Measurements from ENCODE around the gene DOCK2.

DNA sequence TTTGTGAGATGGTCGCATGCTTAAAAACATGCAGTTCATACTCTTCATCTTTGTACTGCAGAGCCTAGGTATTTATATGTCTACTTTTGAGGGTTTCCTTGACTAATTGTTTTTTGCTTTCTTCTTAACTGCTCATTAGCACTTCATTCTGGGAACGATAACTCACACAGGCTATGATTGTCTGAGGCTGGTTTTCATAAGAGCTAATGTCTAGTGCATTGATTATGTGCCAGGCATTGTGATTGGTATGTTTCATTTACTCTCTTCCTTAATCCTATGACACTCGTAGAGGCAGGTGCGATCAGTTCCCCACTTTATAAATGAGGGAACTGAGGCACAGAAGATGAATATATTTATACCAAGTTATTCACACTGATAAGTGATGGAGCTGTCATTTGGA lies 249.6 kb downstream of the DOCK2 start:
- TF ChIP-seq EP300 (IDR thresholded peaks at IDR 0.05) (no peak), POLR2A (IDR thresholded peaks at IDR 0.05) (no peak), POLR2AphosphoS5 (IDR thresholded peaks at IDR 0.05) (no peak)
- TF ChIP-seq, protein P1, sequence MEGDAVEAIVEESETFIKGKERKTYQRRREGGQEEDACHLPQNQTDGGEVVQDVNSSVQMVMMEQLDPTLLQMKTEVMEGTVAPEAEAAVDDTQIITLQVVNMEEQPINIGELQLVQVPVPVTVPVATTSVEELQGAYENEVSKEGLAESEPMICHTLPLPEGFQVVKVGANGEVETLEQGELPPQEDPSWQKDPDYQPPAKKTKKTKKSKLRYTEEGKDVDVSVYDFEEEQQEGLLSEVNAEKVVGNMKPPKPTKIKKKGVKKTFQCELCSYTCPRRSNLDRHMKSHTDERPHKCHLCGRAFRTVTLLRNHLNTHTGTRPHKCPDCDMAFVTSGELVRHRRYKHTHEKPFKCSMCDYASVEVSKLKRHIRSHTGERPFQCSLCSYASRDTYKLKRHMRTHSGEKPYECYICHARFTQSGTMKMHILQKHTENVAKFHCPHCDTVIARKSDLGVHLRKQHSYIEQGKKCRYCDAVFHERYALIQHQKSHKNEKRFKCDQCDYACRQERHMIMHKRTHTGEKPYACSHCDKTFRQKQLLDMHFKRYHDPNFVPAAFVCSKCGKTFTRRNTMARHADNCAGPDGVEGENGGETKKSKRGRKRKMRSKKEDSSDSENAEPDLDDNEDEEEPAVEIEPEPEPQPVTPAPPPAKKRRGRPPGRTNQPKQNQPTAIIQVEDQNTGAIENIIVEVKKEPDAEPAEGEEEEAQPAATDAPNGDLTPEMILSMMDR (IDR thresholded peaks at IDR 0.05), result no peak

Data from upper lobe of left lung (tissue), 4 donors.